HFFc6 (cell line): ENCODE results near the gene DDAH1. TPM values are rescaled to one million over a fixed set of nuclear protein-coding genes. Genes with fewer than 3 reads are reported as not detected.
A peak's percentile ranks its signal among the peaks of the same experiment; 100 is the strongest.

Experiments
- DNase-seq: peaks from one replicate; pipeline ENCODE4 v3.0.0-alpha.2; 2018
- H3K27ac Mint-ChIP-seq: 2 replicates; pipeline ENCODE4 v1.8.0; 2020; ENCODE audit warnings: mild to moderate bottlenecking, mixed read lengths
- H3K27me3 Mint-ChIP-seq: 2 replicates; pipeline ENCODE4 v1.8.0; 2021; ENCODE audit warnings: mild to moderate bottlenecking, moderate library complexity, mixed read lengths; ENCODE audit not compliant: insufficient read depth
- H3K36me3 Mint-ChIP-seq: 2 replicates; pipeline ENCODE4 v1.8.0; 2021; ENCODE audit warnings: low read depth, mixed read lengths
- H3K4me1 Mint-ChIP-seq: 2 replicates; pipeline ENCODE4 v1.8.0; 2020; ENCODE audit warnings: low read depth, mixed read lengths
- H3K4me3 Mint-ChIP-seq: 2 replicates; pipeline ENCODE4 v1.8.0; 2020; ENCODE audit warnings: mild to moderate bottlenecking, moderate library complexity, mixed read lengths
- H3K9me3 Mint-ChIP-seq: 2 replicates; pipeline ENCODE4 v1.8.0; 2020; ENCODE audit warnings: mild to moderate bottlenecking, mixed read lengths
- total RNA-seq, 6 experiments: library from RNA; stranded (reverse); fragmentation: NEBNext Ultra II Directional; extraction: Animal tissue kit (Norgen Biotek cat#: 25700); gene quantifications; 2 replicates in 1 of 6; 3 replicates in 5 of 6; pipeline ENCODE4 v1.2.3, GENCODE V29; 2021
- TF ChIP-seq, protein P1 (sequence below): fragments of 200-600 bp; sonication (generic); IDR thresholded peaks from 2 replicates; pipeline ENCODE4 v1.5.0; 2021; ENCODE audit warnings: antibody characterized with exemption, mild to moderate bottlenecking

The DDAH1 gene
- total RNA-seq, 6 experiments from 2014 or later = 235 to 320 (median 277) TPM

DNA sequence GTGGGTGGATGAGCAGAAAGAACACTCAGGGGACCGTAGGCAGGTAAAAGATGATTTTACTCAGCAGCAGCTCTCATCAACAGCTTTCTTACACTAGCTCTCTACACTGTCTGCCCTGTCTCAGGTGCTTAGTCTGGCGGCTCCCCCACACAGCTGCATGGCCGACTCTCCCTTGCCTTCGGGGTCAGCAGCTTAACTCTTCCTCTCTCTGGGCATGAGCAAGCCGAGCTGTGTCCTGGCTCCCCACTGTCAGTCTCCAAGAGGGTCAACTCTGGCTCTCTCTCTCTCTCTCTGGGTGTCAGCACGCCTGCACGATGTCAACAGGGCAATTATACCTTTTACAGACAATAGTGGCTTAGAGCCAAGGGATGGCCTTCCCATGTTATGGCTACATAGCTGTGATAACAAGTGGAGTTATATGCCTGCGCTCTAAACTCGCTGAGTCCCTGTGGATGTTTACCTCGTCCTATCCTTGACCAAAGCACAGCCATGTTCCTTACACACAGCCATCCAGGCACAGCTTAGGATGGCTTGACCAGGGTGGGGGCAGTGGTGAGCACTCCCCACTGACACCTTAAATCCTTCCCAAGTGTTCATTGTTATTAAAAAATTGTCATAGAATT lies 185.4 kb downstream of the DDAH1 start:
- no peak for DNase-seq
- Mint-ChIP-seq H3K27ac (peak overlapping the region; percentile 92), H3K27me3 (no peaks in the 10 kb centered on the region; the same call in 1 of the 2 replicates), H3K9me3 (no peaks in the 10 kb centered on the region), H3K4me3 (peak overlapping the region; percentile 83), H3K36me3 (peaks cover 5% of the 10 kb centered on the region; the same call in 1 of the 2 replicates), H3K4me1 (peaks cover 61% of the 10 kb centered on the region)
- TF ChIP-seq, protein P1, sequence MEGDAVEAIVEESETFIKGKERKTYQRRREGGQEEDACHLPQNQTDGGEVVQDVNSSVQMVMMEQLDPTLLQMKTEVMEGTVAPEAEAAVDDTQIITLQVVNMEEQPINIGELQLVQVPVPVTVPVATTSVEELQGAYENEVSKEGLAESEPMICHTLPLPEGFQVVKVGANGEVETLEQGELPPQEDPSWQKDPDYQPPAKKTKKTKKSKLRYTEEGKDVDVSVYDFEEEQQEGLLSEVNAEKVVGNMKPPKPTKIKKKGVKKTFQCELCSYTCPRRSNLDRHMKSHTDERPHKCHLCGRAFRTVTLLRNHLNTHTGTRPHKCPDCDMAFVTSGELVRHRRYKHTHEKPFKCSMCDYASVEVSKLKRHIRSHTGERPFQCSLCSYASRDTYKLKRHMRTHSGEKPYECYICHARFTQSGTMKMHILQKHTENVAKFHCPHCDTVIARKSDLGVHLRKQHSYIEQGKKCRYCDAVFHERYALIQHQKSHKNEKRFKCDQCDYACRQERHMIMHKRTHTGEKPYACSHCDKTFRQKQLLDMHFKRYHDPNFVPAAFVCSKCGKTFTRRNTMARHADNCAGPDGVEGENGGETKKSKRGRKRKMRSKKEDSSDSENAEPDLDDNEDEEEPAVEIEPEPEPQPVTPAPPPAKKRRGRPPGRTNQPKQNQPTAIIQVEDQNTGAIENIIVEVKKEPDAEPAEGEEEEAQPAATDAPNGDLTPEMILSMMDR = no peak

DNA sequence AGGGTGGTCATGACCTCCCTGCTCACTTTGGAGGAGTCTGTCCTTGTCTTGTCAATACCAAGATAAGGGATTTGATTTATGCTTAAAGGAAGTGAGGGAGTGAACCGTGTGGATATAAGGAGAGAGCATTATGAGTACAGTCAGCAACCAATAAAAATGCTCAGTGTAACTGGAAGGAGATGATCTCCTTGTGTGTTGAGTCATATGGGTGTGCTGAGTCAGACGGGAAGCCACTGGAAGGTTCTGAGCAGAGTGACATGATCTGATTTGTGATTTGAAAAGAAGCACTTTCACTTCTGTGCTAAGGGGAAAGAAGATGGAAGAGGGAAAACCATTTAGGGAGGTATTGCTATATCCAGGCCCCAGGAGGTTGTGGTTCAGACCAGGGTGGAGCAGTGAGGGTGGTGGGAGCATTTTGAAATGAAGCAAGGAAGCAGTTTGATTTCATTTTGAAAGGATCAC lies 186.1 kb downstream of the DDAH1 start:
- TF ChIP-seq, protein P1 = no peak
- Mint-ChIP-seq H3K9me3 (no peaks in the 10 kb centered on the region), H3K4me3 (peak overlapping the region; percentile 83), H3K4me1 (peaks cover 68% of the 10 kb centered on the region), H3K27ac (peak overlapping the region; percentile 92), H3K36me3 (peaks cover 9% of the 10 kb centered on the region; the same call in 1 of the 2 replicates), H3K27me3 (no peaks in the 10 kb centered on the region; the same call in 1 of the 2 replicates)
- peak; percentile 95 for DNase-seq

DNA sequence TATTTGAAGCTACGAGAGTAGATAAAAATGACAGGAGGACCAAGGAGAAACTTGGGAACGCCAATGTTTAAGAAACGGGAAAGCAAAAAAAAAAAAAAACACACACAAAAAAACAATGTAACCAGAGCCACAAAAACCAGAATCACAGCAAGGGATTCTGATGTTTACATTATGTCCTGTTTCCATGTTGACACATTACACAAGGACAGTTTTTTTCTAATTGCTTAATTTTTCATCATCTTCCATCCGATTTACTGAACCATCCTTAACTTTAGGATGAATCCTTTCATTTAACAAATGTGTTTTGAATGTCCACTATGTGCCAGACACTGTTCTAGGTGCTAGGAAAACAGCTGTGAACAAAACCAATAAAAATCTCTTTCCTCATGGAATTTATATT lies 187.2 kb downstream of the DDAH1 start:
- Mint-ChIP-seq H3K36me3 (peaks cover 19% of the 10 kb centered on the region), H3K4me3 (no peak overlapping the region), H3K4me1 (peaks cover 79% of the 10 kb centered on the region), H3K27me3 (no peaks in the 10 kb centered on the region; the same call in 1 of the 2 replicates), H3K9me3 (no peaks in the 10 kb centered on the region), H3K27ac (peak overlapping the region; percentile 94)
- TF ChIP-seq, protein P1 = no peak
- DNase-seq = no peak

GRCh38 chr1:85276978-85277639 lies 187.8 kb downstream of the DDAH1 start:
- Mint-ChIP-seq H3K4me1 (peaks cover 78% of the 10 kb centered on the region), H3K36me3 (peaks cover 22% of the 10 kb centered on the region), H3K9me3 (no peaks in the 10 kb centered on the region), H3K4me3 (peak overlapping the region; percentile 94), H3K27ac (peak overlapping the region; percentile 94), H3K27me3 (no peaks in the 10 kb centered on the region; the same call in 1 of the 2 replicates)
- TF ChIP-seq, protein P1 = no peak
- no peak for DNase-seq

GRCh38 chr1:85276215-85276977 lies 188.6 kb downstream of the DDAH1 start, which contains the start of gene BCL10:
Gene BCL10, minus strand, starts transcription at chr1:85276632. Its CDS starts 280 bp downstream, at chr1:85276352.
- peak; percentile 98 for DNase-seq
- peaks cover 78% of the 10 kb centered on the region for H3K4me1 Mint-ChIP-seq
- H3K27me3 Mint-ChIP-seq = no peaks in the 10 kb centered on the region; the same call in 1 of the 2 replicates
- peak within 1 kb of the TSS; percentile 94 for H3K4me3 Mint-ChIP-seq
- TF ChIP-seq, protein P1 = no peak
- H3K27ac Mint-ChIP-seq = peak within 1 kb of the TSS; percentile 94
- peaks cover 27% of the 10 kb centered on the region for H3K36me3 Mint-ChIP-seq
- no peaks in the 10 kb centered on the region for H3K9me3 Mint-ChIP-seq
